Stimulated activated CD8-positive, alpha-beta memory T cell treated with anti-CD3 and anti-CD28 coated beads, Interleukin-4, amount 100 ng/mL, for 24 hours (primary cell): ENCODE results near the gene KSR1.
"Not testable (repeated sequence)": the region's sequence is repeated elsewhere in the genome, so short reads cannot be mapped to it uniquely, and the experiment has no call there.

Experiments used
- DNase-seq: peaks from one replicate; pipeline ENCODE4 v3.0.0-alpha.2; 2020; ENCODE audit warnings: low read depth

Gene KSR1

GRCh38 chr17:27657620-27658019 lies 201.4 kb downstream of the KSR1 start:
- no peak for DNase-seq

DNA sequence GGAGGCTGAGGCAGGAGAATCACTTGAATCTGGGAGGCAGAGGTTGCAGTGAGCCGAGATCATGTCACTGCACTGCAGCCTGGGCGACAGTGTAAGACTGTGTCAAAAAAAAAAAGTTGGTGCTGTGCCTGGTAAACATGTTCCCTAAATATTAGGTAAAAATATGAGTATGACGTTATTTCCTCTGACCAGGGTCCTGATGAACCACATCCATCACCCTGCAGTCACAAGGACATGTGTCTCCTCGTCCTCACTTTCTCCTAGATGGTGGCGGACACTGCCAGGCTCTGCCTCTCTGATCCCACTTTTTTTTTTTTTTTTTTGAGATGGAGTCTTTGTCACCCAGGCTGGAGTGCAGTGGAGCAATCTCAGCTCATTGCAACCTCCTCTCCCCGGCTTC lies 203.4 kb downstream of the KSR1 start:
- no peak for DNase-seq

- no peak for DNase-seq
Measured at GRCh38 chr17:27660436-27660835, 204.2 kb downstream of the KSR1 start.

- DNase-seq: no peak
Measured at GRCh38 chr17:27663936-27664605, 207.8 kb downstream of the KSR1 start.

DNA sequence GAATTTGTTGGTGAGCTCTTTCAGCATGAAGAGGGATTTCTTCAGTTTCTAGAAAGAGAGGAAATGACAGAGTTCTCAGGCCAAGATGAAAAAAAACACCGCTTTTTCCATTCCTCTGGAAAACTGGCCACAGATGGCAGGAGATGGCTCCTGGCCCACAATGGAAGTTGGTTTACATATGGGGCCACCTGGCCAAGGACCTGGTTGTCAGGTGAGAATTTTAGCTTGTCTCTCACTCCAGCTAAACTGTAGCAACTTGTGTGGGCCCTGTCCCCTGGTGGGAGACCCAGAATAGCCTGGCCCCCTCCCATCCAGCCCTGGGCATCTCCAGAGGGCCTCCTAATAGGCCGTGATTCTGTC lies 208.3 kb downstream of the KSR1 start:
- no peak for DNase-seq

- DNase-seq: no peak
Measured at GRCh38 chr17:27665549-27665948, 209.3 kb downstream of the KSR1 start.

- DNase-seq: not testable (repeated sequence)
Measured at GRCh38 chr17:27666270-27666669, 210.0 kb downstream of the KSR1 start.

DNA sequence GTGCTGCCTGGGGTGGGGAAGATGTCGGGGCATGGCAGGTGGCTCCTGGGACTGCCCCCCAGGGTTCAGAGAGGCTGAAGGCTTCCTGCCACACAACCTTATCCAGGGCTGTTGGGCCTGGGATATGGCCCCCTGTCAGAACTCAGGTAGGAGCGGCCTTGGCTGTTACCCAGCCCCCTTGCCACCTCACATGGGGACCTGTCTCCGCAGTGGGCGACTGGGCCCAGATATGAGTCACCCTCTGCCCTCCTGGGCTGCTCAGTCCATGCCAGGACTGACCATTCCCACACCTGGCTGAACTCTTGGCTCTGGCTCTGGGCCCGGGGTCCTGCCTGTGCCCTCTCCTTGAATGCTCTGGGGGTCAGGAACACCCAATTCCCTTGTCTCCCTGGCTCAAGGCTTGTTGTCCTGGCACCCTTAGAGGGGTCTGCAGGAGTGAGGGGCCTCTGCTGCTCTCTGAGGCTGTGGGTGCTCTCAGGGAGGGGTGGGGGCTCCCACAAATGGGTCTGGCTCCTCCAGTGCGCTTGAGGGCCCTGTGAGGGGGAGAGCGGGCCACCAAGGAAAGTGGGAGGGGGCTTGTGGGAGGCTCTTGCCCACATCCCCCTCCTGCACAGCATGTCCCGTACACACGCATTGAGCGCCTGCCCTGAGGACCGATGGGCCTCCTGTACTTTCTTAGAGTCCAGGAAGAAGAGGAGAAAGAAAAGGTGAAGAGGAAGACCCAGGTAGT lies 210.7 kb downstream of the KSR1 start:
- no peak for DNase-seq

GRCh38 chr17:27667656-27668487 lies 211.6 kb downstream of the KSR1 start:
- no peak for DNase-seq

GRCh38 chr17:27668488-27668823 lies 212.2 kb downstream of the KSR1 start:
- DNase-seq: no peak

- DNase-seq: no peak
Measured at GRCh38 chr17:27669136-27669535, 212.9 kb downstream of the KSR1 start.

DNA sequence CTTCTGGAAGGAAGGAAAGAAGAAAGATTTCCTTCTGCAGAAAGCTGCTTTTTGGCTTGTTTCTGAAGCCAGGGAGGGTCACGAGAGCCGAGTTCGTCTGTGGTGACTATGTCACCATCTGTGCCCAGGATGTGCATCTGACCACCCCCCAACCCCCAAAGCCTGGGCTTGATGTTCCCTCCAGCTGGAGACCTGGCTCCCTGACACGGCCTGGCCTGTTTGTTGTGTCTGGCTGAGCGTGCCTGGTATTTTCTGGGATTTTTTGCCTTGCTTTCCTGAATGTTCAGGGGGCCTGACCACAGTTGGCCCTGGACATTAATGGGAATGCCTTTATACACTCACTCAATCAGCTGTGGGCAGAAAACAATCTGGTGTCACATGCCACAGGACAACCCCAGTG lies 213.6 kb downstream of the KSR1 start:
- DNase-seq: no peak

DNA sequence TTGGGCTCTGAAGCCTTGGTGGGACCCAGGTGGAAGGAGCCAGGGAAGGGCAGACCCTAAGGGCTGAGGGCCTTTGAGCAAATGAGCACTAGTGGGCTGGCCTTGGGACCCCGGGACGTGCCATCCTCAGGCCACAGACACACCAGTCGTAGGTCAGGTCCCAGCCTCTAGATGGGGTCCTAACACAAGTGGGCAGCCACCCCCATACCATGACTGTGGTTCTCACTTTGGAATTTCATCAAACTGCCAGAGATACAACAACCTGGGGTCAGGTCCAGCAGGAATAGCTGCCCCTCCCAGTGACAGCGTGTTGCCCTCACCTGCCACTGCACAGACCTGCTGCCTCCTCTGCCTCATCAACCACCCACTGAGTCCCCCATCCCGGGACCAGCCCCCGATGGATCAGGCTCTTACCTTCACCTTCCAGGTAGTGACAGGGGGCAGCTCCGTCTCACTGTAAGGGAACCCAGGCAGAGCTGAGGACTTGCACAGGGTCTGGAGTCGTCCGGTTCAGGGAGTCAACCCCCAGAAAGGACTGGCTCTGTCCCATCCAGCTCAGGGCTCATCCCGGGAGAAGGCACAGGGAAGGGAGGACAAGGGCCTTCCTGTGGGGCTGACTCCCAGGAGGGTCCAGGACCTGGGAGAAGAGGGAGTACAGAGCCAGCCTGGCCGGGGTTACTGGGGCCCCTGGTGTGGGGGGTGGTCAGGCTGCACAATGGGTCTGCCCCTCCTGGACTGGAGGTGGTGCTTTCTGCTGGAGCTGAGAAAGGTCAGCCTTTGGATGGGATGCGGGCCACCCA lies 214.7 kb downstream of the KSR1 start:
- DNase-seq: no peak

GRCh38 chr17:27671591-27671910 lies 215.3 kb downstream of the KSR1 start:
- no peak for DNase-seq

DNA sequence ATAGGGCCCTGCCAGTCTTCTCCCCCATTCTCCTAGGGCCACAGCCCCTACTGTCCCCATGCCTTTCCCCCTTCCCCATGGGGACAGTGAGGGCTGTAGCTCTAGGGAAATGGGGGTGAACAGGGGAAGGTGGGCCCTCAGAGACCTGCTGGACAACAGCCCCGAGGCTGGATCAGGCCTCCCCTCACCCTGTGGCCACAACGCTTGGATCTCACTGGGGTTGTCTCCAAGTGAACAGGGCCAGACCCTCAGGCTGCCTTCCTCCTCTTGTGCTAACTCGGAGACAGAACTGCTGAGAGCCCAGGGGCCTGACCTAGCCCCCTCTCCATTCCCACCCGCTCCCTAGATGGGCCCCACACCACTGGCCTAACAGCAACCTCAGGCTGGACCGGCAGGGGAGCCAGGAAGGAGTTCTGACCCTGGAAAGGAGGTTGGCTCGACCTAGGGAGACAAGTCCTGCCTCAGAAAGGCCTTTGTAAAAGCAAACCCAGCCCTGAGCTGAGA lies 215.8 kb downstream of the KSR1 start:
- not testable (repeated sequence) for DNase-seq

DNA sequence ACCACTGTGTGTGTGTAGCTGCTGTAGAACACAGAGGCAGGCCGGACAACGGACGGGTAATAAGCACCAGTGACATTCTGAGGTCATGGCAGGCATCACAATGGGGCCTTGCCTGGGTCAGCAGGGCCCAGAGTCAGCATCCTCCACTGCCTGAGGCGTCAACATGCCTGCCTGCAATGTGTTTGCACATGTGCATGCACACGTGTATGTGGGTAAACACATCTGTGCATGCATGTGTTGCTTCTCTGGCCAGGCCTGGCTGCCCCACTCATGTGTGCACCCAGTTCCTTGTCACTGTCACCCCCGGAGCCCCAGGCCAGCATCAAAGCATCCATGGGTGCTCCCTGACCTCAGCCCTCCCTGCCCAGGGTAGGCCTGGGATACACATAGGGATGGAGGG lies 218.1 kb downstream of the KSR1 start:
- DNase-seq: no peak
